GM18867 (cell line): Measurements from ENCODE around the gene TBXA2R.
"Not testable (repeated sequence)": the region's sequence is repeated elsewhere in the genome, so short reads cannot be mapped to it uniquely, and the experiment has no call there.

ENCODE experiments used
- ATAC-seq: cut with Tn5 transposase; IDR thresholded peaks from one replicate; pipeline ENCODE4 v1.9.1; 2021; ENCODE audit warnings: mild to moderate bottlenecking, moderate library complexity; ENCODE audit not compliant: unreplicated experiment

TBXA2R gene

DNA sequence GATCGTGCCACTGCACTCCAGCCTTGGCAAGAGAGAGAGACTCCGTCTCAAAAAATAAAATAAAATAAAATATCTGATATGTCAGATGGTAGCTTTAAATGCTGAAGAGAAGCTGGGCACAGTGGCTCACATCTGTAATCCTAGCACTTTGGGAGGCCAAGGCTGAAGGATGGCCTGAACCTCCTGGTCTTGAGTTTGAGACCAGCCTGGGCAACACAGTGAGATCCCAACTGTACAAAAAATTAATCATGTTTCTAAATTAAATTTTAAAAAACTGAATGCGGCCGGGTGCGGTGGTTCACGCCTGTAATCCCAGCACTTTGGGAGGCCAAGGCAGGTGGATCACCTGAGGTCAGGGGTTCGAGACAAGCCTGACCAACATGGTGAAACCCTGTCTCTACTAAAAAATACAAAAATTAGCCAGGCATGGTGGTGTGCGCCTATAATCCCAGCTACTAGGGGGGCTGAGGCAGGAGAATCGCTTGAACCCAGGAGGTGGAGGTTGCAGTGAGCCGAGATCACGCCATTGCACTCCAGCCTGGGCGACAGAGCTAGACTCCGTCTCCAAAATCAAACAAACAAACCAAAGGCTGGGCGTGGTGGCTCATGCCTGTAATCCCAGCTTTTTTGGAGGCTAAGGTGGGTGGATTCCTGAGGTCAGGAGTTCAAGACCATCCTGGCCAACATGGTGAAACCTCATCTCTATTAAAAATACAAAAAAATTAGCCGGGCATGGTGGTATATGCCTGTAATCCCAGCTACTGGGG, 22.5 kb downstream of the TBXA2R start:
- not testable (repeated sequence) for ATAC-seq

DNA sequence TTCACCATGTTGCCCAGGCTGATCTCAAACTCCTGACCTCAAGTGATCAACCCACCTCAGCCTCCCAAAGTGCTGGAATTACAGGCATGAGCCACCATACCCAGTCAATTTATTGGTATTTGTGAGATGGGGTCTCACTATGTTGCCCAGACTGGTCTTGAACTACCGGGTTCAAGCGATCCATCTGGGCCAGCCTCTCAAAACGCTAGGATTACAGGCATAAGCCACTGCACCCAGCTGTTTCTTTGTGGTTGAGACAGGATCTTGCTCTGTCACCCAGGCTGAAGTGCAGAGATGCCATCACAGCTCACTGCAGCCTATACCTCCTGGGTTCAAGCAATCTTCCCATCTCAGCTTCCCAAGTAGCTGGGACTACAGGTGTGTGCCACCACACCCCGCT, 24.9 kb downstream of the TBXA2R start:
- ATAC-seq = not testable (repeated sequence)

DNA sequence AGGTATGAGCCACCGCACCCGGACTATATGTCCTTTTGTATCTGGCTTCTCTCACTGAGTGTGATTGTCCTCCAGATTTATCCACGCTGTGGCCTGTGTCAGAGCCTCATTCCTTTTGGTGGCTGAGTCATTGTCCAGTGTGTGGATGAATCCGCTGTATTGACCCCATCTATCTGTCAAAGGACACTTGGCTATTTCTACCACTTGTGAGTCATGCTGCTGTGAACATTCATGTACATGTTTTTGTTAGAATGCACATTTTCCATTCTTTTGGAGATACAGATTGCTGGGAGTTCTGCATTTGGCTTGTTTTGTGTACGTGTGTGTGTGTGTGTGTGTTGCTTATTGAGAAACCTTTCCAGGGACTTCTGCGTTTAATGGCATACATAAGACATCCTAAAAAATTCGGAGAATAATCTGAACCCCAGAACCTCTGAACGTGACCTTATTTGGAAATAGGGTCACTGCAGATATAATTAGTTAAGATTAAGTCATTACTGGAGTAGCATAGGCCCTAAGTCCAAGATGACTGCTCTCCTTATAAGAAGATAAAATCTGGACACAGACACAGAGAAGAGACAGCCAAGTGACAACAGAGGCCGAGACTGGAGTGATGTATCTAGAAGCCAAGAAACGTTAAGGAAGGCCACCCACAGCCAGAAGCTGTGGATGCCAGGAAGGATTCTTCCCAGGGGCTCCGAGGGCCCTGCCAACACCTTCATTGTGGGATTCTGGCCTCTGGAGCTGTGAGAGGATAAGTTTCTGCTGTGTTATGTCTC, 26.3 kb downstream of the TBXA2R start:
- no peak for ATAC-seq

DNA sequence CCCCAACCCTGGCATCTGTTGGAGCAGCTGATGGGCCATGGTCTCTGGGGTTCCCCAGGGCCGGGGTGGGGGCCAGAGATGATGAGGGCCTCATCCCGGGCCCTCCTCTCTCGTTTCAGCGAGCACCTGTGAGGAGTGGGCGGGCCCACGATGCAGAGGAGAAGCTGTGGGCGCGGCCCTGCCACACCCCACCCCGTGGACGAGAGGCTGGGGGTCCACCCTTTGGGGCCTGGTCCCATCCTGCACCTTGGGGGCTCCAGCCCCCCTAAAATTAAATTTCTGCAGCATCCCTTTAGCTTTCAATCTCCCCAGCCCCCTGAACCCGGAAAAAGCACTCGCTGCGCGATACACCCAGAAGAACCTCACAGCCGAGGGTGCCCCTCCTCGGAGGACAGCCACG, 28.3 kb downstream of the TBXA2R start:
- ATAC-seq = no peak

DNA sequence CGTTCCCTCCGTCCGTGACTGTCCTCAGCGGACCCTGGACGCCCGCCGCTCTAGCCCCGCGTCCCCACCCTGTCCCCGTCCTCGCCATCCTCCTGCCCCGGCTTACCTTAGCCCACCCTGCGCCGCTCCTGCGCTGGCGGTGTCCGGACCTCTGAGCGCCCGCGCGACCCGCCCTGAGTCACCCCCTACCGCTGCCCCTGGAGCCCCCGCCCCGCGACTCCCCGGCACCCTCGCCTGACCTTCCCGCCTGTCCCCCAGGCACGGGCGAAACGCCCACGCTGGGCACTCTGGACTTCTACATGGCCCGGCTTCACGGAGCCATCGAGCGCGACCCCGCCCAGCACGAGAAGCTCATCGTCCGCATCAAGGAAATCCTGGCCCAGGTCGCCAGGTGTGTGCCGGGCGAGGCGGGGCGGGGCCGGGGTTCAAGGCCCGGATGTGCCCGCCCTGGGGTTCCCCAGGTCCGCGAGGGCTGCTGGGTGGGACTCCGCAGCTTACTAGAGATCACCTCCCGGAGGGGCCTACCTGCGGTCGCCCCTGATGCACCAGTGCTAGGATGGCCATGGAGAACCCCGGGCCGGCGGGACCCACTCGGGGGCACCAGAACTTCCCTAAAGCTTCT, 28.8 kb downstream of the TBXA2R start:
- ATAC-seq = no peak

DNA sequence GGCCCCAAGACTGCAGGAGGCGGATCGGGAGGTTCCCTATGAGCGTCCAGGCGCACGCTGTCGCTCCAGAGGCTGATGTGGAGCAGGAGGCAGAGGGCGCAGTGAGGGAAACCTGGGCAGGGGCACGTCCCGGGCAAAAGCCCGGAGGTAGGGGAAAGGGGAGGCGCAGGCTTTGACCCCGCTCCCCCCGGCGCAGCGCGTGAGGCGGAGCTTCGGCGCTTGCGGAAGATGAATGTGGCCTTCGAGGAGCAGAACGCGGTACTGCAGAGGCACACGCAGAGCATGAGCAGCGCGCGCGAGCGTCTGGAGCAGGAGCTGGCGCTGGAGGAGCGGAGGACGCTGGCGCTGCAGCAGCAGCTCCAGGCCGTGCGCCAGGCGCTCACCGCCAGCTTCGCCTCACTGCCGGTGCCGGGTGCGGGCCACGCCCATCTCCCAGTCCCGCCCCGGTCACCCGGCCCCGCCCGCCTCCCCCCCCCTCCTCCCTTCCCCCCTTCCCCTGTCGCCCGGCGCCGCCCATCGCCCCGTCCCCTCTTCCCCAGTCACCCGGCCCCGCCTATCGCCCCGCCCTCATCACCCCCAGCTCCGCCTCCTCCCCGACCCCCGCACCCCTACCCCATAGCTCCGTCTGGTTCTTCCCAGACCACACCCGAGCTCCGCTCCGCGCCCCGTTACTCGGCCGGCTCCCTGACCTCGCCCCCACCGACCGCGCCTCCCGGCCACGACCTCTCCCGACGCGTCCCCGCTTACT, 29.8 kb downstream of the TBXA2R start:
- ATAC-seq = no peak

DNA sequence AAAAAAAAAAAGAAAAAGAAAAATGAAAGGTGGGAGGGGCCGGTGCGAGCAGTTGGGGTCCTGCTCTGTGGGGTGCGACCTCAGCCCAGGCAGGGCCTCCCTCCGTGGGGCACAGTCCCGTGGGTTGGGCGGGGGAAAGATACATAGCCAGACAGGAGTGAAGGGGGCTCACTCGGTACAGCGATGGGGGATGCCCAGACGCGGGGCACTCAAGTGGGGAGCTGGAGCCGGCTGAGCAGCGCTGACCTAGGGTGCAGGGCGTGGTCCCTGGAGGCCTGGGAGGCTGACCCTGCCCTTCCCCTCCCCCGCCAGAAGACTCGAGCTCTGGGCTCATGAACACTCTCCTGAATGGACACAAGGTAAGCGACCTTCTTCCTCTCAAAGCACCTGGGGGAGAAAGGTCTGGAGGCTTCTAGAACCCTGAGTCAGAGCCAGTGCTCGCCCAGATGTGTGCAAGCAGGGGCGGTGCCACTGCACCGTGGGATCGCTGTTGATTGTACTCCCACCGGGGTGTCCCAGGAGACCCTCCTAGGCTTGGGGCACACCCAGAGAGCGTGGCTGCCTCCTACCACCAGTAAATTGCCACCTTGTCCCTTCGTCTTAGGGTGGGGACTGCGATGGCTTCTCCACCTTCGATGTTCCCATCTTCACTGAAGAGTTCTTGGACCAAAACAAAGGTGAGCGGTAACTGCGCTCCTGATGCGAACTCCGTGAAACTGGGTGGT, 30.6 kb downstream of the TBXA2R start:
- ATAC-seq = no peak

DNA sequence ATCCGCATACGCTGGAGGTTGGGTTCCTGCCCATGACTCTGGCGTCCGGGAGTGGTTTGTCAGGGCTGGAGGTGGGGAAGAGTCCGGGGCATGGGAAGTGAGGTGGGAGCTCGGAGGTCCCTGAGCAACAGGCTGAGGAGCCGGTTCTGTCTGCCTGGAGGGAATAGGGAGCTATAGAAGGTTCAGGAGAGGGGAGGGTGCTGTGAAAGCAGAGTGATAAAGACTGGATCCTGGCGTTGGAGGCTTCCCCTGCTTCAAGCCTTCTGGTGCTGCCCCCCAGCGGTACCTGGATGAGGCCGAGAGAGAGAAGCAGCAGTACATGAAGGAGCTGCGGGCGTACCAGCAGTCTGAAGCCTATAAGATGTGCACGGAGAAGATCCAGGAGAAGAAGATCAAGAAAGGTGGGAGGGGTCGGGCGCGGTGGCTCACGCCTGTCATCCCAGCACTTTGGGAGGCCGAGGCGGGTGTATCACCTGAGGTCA, 31.4 kb downstream of the TBXA2R start:
- no peak for ATAC-seq

DNA sequence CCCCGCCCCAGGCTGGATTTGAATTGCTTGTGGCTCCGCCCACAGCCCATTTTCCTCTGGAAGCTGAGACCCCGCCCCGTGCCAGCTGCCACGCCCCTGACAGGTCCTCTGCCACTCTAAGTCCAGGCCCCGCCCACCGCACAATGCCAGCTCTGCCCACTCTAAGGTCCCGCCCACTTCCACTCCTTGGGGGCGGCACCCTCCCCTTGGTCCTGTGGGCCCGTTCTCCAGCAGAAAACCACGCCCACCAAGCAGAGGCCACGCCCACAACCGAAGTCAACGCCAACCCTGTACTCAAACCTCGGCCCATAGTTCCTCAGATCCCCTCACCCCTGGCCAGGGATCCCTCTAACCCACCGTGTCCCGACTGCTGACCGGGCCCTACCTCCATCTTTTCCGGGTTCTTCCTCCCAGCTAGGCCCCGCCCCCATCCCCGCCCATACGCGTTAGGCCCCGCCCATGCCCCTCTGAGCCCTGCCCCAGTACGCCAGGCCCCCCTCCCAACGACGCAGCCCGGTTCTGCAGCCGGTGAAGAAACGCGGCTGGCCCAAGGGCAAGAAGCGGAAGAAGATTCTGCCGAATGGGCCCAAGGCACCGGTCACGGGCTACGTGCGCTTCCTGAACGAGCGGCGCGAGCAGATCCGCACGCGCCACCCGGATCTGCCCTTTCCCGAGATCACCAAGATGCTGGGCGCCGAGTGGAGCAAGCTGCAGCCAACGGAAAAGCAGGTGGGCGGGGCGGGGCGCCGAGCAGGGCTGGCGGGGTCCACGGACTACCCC, 32.6 kb downstream of the TBXA2R start:
- peak; percentile 34 for ATAC-seq

DNA sequence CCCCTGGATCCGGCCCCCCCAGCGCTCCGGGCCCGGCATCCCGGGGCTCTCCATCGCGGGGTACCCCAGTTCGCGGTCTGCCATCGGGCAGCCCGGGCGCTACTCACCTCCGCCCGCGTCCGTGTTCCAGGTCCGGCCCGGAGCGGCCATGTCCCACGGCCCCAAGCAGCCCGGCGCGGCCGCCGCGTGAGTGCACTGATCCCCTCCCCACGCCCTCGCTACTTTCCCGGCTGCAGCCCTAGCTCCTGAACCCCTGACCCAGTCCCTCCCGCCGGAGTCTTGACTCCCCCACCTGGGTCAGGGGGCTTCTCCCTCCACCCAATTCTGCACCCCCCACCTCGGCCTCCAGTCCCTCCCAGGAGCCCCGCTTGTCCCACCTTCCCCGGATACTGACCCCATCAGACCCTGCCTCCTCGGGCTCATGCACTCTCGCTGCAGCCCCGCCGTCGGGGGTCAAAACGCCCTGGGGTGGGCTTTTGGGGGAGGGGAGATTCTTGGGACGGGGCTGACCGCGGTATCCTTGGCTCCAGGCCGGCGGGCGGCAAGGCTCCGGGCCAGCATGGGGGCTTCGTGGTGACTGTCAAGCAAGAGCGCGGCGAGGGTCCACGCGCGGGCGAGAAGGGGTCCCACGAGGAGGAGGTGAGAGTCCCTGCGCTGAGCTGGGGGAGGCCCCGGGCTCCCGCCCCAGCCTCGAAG, 33.4 kb downstream of the TBXA2R start:
- ATAC-seq = peak; percentile 4

DNA sequence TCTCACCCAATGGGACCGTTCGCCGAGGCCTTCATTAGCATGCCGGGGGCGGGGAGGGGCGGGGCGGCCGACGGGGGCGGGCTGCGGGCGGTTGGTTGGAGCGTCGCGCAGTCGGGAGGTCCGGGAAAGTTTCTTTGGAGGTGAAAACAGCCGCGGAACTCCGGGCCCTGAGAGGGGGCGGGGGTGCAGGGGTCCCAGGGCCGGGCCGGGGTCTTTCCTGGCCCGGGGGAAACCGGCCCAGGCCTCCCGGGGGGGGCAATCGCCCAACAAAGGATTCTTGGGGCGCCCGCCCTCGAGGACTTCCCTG, 33.9 kb downstream of the TBXA2R start, which contains the start of gene HMG20B:
HMG20B (plus strand) TSS at position 90 of the 307 bp plus-strand sequence. CDS start 366 bp downstream, outside the sequence.
- ATAC-seq = no peak

DNA sequence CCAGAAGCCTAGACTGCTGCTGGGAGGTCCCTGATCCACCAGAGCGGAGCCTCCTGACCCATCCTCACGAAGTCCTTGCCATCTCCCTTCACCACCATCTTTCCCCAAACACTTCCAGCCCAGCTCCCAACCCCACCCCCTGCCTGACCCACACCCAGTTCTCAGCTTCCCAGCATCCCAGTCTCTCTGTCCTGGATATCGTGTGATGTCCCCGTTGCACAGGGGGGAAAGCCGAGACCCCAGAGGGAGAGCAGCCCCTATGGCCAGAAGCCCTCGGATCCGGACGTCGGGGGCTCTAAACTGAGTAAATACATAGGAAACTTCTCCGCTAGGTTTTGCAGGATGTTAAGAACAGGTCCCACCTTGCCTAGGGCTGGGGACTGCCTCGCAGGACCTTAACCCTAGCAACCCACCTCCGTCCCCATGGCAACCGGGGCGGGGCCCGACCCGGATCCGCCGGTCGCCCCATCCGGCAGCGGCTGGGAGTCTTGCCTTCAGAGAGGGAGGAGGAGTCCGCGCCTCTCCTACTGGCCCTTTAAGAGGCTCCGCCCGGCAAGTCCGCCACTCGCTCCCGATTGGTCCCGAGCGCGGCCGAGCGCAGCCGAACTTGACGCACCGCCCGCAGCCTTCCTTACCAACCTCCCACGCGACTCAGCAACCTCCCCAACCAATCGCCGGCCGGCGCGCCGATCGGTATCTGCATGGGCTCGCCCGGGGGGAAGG, 34.4 kb downstream of the TBXA2R start:
- ATAC-seq = peak; percentile 84

DNA sequence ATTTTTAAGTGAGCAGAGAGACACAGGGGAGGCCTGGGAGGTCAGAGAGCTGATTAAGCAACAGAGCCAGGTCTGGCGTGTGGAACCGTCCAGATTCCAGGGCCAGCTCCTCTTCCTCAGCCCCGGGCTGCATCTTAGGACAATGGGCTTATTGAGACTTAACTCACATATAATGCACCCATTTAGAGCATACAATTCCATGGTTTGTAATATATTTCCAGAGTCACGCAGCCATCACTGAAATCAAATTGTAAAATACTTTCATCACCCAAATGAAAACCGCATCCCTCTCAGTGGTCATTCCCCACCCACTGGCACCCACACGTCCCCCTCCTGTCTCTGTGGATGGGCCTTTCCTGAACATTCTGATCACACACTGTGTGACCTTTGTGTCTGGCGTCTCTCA, 36.1 kb downstream of the TBXA2R start:
- ATAC-seq = no peak

DNA sequence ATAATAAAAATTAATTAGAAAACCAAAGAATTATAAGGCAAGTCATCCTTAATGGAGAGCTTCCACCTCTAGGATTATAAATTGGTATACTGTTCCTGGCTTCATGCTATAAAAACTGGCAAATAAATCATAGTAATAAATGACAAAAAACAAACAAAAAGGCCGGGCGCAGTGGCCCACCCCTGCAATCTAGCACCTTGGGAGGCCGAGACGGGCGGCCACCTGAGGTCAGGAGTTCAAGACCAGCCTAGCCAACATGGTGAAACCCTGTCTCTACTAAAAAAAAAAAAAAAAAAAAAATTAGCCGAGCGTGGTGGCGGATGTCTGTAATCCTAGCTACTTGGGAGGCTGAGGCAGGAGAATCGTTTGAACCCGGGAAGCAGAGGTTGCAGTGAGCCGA, 36.6 kb downstream of the TBXA2R start:
- ATAC-seq = not testable (repeated sequence)

DNA sequence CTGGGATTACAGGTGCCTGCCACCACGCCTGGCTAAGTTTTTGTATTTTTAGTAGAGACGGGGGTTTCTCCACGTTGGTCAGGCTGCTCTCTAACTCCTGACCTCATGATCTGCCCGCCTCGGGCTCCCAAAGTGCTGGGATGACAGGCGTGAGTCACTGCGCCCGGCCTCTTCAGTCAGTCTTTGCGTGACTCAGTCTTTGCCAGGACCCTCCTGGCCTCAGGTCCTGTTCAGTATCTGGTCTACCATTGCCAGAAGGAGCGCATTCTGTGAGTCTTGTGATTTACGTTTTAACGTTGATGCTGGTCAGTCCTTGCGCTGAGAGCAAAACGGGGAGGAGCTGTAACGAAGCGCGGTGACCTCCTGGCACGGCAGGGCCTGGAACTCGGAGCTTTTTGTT, 41.5 kb downstream of the TBXA2R start:
- ATAC-seq = no peak

DNA sequence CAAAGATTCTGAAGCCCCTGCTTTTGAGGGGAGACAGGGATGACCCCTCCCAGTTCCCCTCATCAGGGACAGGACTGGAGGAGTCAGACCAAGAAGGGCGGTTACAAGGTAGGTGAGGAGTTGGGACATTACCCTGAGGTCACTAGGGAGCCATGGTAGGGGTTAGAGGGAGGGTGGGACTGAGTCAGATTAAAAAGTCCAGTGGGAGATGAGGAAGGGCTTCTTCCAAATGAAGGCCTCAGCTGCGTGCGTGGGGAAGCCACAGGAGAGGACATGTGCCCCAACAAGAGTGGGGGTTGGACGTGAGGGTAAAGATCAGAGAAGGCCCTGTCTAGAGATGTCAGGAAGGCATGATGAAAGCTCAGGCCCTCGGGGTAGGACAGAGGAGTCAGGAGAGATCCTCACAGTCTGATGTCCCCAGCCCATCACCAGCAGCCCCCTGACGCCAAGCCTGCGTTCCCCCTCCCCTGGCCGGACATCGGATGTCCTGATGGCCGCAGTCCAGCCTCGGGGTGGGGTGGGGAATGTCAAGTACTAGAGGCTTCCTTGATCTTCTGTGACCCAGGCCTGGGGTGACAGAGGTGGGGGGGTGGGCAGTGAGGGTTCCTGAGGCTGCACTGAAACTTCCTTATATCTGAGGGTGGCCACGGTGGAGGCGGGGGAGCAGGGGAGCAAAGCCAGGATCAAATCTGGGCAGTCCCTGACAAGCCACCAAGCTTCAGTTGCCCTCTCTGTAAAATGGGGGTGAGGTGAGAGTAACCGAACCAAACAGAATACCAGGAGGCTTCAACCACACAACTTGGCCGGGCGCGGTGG, 42.8 kb downstream of the TBXA2R start:
- ATAC-seq = no peak

DNA sequence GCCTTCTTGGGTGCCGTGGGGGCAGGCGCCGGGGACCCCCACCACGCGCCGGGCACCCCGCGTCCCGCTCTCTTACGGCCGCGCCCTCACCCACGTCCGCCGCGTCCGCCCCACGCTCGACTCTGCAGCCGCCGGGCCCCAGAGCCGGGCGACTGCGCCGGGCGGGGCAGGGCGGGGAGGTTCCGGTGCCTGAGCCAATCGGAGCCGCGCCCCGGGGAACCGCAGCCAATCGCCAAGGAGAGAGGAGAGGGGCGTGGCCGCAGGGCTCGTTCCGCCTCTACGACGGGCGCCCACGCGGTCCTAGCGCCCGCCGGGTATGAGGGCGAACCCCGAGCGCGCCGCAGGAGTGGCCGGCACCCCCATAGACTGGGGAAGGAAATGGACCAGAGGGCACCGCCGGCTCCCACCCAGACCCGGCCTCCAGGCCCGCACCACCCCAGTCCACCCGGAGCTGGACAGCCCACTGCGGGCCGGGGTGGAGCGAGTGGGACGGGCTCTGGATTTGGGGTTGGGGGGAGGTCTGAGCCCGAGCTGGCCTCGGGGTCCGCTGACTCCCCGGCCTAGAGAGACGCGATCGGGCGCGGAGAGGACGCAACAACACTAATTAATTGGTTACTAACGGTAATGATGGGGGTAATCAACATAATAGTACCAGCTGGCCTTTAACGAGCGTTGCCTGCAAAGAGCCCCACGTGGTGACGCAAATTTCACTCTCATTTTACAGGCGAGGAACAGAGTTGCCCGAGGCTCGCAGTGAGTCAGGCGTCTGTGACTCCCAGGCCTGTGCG, 49.0 kb downstream of the TBXA2R start, which contains the start of gene MFSD12:
MFSD12 (minus strand) TSS at position 126 of the 788 bp plus-strand sequence. CDS start 183 bp downstream, outside the sequence.
- ATAC-seq = peak; percentile 79
